ENCODE measurements around the gene SPTB.
A peak's percentile ranks its signal among the peaks of the same experiment; 100 is the strongest.

Gene SPTB

GRCh38 chr14:64855721-64856528 lies 23.8 kb downstream of the SPTB start:
- TF ChIP-seq CTCF (IDR thresholded peaks at IDR 0.05; ENCODE audit: insufficient read depth, low read depth, low read length, missing control alignments): no peak
- no peak for DNase-seq (ENCODE audit: low read depth)
- no peak overlapping the region for H3K4me3 ChIP-seq (ENCODE audit: low read depth, low read length)

DNA sequence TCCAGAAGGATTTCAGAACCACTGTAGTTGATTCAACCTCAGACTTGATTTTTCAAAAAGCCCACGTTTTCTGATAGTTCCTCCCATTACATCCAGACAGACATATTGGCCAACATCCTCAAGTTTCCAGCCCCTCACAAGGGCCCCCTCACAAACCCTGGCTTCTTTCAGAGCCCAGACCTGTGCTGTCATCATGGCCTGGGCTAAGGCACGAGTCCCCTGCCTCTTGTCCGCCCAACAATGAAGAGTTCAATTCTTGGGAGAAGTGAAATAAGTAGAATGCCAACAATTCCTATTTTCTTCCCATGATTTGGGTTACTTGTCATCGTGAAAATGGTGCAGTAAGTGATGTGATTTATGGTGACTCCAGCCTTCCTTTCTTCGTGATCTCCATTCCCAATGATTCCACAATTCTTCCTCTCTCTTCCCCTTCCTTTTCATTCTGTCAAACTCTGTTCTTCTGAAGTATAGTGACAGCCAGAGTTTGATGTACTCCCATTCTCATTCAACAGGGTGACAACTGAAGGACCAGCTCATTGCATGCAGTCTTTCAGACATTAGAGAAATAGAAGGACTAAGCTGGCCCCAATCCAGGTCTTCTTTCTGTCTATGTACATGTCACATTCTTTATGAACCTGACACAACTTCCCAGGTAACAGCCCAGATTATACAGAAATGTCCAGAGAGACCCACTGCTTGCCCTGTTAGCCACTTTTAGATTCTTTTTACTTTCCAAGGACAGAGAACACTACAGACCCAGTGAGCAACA lies 29.2 kb downstream of the SPTB start:
- TF ChIP-seq CTCF (IDR thresholded peaks at IDR 0.05; ENCODE audit: insufficient read depth, low read depth, low read length, missing control alignments): no peak
- H3K4me3 ChIP-seq (ENCODE audit: low read depth, low read length): no peak overlapping the region
- DNase-seq (ENCODE audit: low read depth): no peak

GRCh38 chr14:64849940-64850339 lies 29.8 kb downstream of the SPTB start:
- H3K4me3 ChIP-seq (ENCODE audit: low read depth, low read length): no peak overlapping the region
- DNase-seq (ENCODE audit: low read depth): no peak

GRCh38 chr14:64848239-64848638 lies 31.5 kb downstream of the SPTB start:
- peak; percentile 6 for DNase-seq (ENCODE audit: low read depth)
- TF ChIP-seq CTCF (IDR thresholded peaks at IDR 0.05; ENCODE audit: insufficient read depth, low read depth, low read length, missing control alignments): no peak
- no peak overlapping the region for H3K4me3 ChIP-seq (ENCODE audit: low read depth, low read length)

More at GRCh38 chr14:64849940-64850339, 29.8 kb downstream of the SPTB start:
- TF ChIP-seq CTCF (IDR thresholded peaks at IDR 0.05; ENCODE audit: insufficient read depth, low read depth, low read length, missing control alignments): no peak

GRCh38 chr14:64846319-64846718 lies 33.4 kb downstream of the SPTB start:
- TF ChIP-seq CTCF (IDR thresholded peaks at IDR 0.05; ENCODE audit: insufficient read depth, low read depth, low read length, missing control alignments): no peak
- no peak overlapping the region for H3K4me3 ChIP-seq (ENCODE audit: low read depth, low read length)
- DNase-seq (ENCODE audit: low read depth): no peak

GRCh38 chr14:64845878-64846277 lies 33.8 kb downstream of the SPTB start:
- no peak for TF ChIP-seq CTCF (IDR thresholded peaks at IDR 0.05; ENCODE audit: insufficient read depth, low read depth, low read length, missing control alignments)
- no peak for DNase-seq (ENCODE audit: low read depth)
- H3K4me3 ChIP-seq (ENCODE audit: low read depth, low read length): no peak overlapping the region

All from GM12865 (cell line).